ENCODE data around the gene PPP2R5C. TPM values are rescaled to one million over a fixed set of nuclear protein-coding genes. Genes with fewer than 3 reads are reported as not detected.

Gene PPP2R5C
- total and polyA plus RNA-seq, 2 of the 8 experiments (the other 6 are each of a cell fraction or from before 2014, with no cell fraction given), result 49.6 to 95.9 TPM

- TF ChIP-seq ATF2 (IDR thresholded peaks at IDR 0.05; ENCODE audit: low read length) (no peak), SP2 (IDR thresholded peaks at IDR 0.05; ENCODE audit: low read length) (no peak)
Observed at GRCh38 chr14:101849640-101850039, 88.1 kb downstream of the PPP2R5C start (continued).
